Femur (tissue), 1 donor: Measurements from ENCODE around the gene MEX3D.
"Not testable (repeated sequence)": the region's sequence is repeated elsewhere in the genome, so short reads cannot be mapped to it uniquely, and the experiment has no call there.

Experiments used
- DNase-seq: peaks from one replicate; pipeline ENCODE4 v3.0.0-alpha.2; 2017

MEX3D gene

GRCh38 chr19:1533510-1534150 lies 34.5 kb downstream of the MEX3D start:
- no peak for DNase-seq

GRCh38 chr19:1532003-1532402 lies 36.1 kb downstream of the MEX3D start:
- DNase-seq = no peak

- no peak for DNase-seq
Measured at GRCh38 chr19:1531587-1531986, 36.5 kb downstream of the MEX3D start.

GRCh38 chr19:1530856-1531255 lies 37.3 kb downstream of the MEX3D start:
- not testable (repeated sequence) for DNase-seq

- no peak for DNase-seq
Measured at GRCh38 chr19:1529430-1529816, 38.7 kb downstream of the MEX3D start.

- no peak for DNase-seq
Measured at GRCh38 chr19:1528596-1529429, 39.3 kb downstream of the MEX3D start.

GRCh38 chr19:1527650-1528309 lies 40.3 kb downstream of the MEX3D start:
- no peak for DNase-seq

- no peak for DNase-seq
Measured at GRCh38 chr19:1526979-1527649, 41.0 kb downstream of the MEX3D start.

- DNase-seq = no peak
Measured at GRCh38 chr19:1526066-1526778, 41.9 kb downstream of the MEX3D start.

- no peak for DNase-seq
Measured at GRCh38 chr19:1525343-1525742, 42.8 kb downstream of the MEX3D start.

- DNase-seq = no peak
Measured at GRCh38 chr19:1524972-1525325, 43.2 kb downstream of the MEX3D start.

GRCh38 chr19:1524287-1524971 lies 43.7 kb downstream of the MEX3D start:
- no peak for DNase-seq

GRCh38 chr19:1523412-1524286 lies 44.5 kb downstream of the MEX3D start, which contains the start of gene PLK5:
PLK5 (plus strand) TSS chr19:1524077; CDS start chr19:1526997, 2,920 bp downstream.
- DNase-seq = no peak

- no peak for DNase-seq
Measured at GRCh38 chr19:1522838-1523237, 45.3 kb downstream of the MEX3D start.

- no peak for DNase-seq
Measured at GRCh38 chr19:1522061-1522460, 46.1 kb downstream of the MEX3D start.

- no peak for DNase-seq
Measured at GRCh38 chr19:1521636-1522035, 46.5 kb downstream of the MEX3D start.

- DNase-seq = no peak
Measured at GRCh38 chr19:1520203-1520780, 47.8 kb downstream of the MEX3D start.

GRCh38 chr19:1519802-1520201 lies 48.3 kb downstream of the MEX3D start:
- DNase-seq = not testable (repeated sequence)

GRCh38 chr19:1518471-1518870 lies 49.7 kb downstream of the MEX3D start:
- no peak for DNase-seq

GRCh38 chr19:1516395-1516753 lies 51.8 kb downstream of the MEX3D start:
- no peak for DNase-seq
